Measurements from ENCODE around the gene SGMS1.

- TF ChIP-seq CTCF (IDR thresholded peaks at IDR 0.05) (no peak), POLR2AphosphoS5 (IDR thresholded peaks at IDR 0.05) (no peak)
Observed at GRCh38 chr10:50375051-50375452, 248.7 kb downstream of the SGMS1 start.

Data from breast epithelium (tissue), 3 donors.